NCI-H1105 (cell line): ENCODE measurements around the gene LYZL4.

Source experiments
- DNase-seq: peaks from one replicate; lab custom pipeline; 2025; lab: John Stamatoyannopoulos, UW

LYZL4 gene

DNA sequence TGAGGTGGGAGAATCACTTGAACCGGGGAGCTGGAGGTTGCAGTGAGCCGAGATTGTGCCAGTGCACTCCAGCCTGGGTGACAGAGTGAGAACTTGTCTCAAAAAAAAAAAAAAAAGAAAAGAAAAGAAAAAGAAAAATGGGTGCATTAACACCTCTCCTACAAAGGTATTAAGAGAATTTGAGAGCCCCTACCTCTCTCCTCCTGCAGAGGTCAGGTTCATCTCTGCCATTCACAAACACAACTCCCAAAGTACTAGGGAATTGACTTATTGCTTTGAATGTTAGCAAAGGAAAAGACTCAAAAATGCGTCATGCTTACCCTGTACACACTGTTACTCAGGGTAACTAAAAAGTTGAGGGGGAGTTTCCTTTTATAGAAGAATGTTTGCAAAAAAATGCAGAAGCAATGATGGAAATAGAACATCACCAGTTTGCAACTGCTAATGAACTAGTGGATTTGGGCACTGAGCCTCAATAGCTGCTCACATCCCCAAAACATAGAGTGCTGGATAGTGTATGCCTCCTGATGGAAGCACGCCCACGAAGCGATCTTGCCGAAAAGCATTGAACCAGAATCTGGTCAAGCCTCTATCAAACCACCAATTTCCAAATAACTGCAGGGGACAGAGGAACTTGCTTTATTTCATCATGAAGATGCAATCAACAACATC, 15.5 kb upstream of the LYZL4 start:
- no peak for DNase-seq

DNA sequence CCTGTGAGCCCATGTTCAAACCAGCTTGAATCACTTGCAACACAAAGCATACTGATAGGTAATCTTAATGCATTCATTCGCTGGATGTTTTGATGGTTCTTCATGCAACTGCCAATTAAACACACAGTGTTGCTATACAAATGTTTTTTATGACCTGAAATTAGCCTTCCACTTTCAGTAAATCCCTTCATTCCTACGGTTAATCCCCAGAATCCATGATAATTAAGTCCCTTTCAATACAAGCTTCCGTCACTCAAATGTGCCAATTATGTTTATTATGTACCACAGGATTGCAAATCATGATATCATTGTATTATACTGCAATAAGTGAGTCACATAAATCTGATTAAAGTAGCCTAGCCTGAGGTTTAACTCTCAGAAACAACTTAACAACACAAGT, 14.5 kb upstream of the LYZL4 start:
- no peak for DNase-seq

DNA sequence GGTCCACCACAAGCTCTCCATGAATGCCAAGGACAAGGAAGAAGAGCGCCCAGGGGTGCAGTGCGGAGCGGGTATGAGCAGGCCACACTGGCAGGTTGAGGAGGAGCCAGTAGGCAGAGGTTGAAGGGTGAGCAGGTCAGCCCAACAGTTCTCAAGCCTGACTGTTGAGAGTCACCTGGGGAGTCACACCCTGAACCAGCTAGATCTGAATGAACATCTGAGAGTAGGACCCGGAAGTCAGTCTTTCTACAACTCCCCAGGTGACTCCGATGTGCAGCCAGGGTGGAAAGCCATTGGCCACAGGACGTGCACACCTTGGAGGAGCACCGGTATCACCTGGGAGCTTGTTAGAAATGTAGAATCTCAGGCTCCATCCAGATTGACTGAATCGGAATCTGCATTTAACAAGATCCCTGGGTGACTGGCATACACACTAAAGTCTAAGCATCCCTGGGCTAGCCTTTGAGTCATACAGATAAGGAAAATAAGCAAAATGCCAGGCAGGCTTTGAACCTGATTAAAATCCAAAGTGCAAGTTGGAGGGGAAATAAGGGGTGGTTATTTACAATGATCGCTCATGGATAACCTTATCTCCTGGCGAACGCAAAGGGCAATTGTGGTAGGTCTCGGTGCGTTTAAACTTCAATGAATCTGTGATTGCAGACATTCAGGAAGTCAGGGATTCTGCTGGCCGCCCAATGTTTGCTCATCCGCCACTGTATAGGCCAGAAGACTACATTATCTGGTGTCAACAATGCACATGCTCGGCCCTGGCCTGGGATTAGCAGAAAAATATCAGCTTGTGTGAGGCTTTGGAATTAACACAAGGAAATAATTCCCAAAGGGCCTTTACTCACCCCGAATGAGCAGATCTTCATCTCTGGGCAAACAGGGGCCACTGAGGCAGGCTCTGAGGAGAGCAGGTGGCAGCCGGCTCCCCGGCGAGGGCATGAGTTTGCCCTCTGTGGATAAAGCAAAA, 11.7 kb upstream of the LYZL4 start:
- no peak for DNase-seq

DNA sequence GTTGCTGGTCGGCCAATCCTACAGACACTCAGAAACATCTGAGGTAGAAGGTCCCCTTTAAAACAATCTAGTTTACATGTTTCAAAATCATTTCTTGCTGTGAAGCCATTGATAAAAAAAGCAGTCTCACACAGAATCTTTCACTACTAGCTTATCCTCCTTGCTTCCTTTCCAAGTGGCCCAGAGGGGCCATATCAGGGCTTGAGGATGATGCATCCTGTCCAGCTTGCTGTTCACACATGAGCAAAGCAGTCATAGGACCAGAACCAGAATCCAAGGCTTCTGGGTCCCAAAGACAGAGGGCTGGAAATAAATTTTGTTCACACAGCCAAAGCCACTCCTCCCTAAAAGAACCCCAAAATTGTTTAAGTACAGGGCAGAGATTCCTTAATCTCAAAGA, 9.2 kb upstream of the LYZL4 start:
- no peak for DNase-seq

DNA sequence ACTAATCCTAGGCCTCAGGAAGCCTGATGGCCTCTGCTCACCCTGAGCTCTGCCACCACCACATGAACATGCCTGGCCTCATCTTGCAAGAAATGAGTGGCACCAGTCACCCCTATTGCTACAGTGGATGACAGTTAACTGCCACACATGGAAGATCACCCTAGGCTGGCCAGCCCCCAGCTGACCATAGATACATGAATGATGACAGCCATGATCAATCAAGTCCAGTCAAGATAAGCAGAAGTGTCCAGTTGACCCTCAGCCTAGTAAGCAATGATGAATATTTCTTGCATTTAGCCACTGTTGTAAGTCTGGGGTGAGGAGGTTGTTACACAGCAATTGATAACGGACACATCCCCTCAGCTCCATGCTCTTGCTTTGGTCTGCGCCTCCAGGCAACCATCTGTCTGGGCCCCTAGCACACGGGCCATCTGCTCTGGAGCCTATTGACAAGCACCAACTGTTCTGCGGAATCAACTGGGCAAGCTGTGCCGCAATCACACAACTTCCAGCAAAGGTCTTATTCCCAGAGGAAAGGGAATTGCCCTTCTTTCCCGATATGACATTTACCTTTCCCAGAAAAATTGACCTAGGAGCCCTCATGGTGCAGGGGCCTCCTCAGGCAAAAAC, 2.2 kb upstream of the LYZL4 start:
- no peak for DNase-seq

DNA sequence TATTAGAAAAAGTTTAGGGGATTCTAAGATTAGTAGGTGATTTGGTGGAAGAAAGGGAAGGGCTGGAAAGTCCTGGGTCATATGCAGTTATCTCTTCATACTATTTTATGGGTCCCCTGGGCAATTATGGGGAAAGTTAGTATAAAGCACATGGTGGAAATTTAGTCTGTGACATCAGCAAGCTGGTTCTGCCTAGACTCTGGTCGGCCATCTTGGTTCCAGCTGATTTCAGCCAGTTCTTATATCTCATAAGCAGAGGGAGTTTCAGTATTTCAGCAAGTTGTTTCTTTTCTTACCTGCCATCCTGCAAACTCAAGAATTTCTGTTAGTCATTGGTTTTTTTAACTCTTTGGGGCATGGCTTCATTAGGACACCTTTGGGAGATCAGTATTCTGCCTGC, 1.0 kb upstream of the LYZL4 start:
- DNase-seq, result no peak

DNA sequence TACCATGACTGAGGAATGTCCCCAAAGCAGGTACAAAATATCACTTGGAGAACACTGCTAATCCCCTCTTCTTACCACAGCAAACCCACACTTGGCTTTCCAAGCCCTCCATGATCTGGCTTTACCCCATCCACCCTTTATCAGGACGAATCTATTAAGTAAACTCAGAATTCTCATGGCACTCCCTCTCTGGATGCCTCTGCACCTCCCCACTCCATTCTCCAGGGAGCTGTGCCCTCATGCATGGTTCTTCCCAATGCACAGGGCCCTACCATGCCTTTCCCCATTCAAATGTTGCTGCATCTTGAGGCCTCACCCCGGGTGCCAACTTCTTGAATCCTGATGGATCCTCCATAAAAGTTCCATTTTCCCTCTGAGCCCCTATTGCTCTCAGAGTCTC, 2.3 kb downstream of the LYZL4 start:
- no peak for DNase-seq

DNA sequence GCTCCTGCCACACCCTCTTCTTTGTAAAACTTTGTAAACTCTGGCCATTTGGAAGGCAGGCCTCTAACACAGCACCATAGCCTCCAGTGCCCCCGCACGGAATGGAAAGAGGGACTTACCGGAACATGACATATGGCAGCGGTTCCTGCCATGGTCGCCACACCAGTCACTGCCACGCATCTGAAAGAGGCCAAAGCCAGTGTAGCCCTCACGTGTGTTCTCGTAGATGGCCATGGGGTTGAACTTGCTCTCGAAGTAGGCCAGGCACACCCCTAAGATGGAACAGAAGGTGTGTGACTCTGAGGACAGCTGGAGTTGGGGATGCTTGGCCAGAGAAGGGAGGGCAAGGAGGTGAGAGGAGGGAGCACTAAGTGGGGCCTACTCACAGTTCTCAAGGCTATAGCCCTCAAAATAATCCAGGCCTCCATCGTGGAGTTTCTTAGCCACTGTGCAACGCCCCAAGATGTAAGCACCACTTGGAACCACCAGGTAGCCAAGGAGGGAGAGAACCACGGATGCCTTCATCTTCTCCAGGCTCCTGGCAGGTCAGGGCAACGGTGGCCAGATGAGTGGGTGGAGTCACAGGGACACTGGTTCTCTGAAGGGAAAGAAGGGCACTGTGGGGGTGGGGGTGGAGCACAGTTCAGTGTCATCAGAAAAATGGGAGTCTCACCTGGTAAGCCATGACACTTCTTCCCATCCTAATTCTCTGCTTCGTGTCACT, 3.5 kb downstream of the LYZL4 start:
- DNase-seq, result no peak

DNA sequence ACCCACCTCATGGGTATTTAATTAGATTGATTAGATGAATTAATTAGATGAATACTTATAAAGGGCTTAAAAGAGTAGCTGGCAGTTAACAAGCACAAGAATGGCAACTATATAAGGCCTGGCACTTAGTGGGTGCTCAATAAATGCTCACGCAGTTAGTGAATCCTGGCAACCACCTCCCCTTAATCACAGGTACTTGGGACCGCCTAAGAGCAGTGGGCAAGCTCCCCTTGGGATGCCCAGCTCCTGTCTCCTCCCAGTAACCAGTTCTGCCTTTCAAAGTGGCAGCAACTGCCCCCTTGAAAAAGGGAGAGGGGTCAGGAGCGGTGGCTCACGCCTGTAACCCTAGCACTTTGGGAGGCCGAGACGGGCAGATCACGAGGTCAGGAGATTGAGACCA, 4.6 kb downstream of the LYZL4 start:
- DNase-seq, result no peak

DNA sequence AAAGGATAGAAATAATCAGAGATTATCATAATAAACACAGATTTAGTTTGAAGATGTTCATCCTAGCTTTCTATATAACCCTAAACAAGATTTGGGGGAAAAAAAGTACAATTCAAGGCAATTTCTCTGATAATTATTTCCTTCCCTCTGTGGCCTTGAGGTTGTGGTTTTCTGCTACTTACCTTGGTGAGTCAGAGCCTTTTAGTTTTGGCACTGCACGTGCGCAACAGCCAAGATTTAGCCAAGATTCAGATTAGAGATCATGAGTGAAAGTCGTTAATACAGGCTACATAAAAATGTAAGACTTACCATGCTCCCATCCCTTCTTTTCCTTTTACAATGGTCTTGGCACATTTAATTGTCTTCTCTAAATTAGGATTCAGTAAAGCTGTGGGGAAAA, 6.7 kb downstream of the LYZL4 start:
- no peak for DNase-seq

DNA sequence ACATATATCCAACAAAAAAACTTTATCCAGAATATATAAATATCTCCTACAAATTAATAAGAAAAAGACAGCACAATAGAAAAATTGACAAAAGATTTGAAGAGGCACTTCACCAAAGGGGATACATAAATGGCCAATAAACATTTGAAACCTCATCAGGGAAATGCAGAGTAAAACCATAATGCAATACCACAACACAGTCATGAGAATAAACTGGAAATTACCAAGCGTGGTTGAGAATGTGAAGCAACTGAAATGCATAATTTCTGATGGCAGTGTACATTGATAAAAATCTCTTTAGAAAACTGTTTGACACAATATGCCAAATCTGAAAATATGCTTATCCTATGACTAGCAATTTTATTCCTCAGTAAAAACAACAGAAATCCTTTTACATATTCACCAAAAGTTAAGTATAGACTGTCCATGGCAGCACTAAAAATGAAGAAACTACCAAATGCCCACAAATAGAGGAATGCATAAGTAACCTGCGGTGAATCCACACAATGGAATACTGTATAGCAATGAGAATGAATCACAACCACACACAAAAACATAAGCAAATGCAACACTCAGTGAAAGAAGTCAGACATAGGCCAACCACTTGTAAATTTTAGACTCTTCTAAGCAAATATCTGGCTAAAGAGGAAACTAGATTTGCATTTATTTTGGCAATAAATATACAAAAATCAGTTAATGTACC, 7.9 kb downstream of the LYZL4 start:
- DNase-seq, result no peak

DNA sequence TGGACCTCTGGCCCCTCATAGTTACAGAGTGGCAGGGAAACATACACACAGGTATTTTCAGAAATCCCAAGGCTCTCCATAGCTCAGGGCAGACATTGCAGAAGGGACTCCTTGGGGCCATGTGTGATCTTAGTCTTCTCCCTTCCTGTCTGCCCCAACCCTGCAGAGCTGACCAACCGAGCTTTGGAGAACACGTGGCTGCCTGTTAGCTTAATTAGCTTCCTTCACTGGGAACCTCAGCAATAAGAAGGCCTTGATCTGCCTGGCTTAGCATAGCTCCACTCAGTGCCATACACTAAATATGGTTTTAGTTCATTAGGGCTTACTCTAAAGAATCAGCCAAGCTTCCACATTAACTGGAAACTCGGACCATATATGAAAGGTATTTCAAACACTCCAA, 12.3 kb downstream of the LYZL4 start:
- no peak for DNase-seq

DNA sequence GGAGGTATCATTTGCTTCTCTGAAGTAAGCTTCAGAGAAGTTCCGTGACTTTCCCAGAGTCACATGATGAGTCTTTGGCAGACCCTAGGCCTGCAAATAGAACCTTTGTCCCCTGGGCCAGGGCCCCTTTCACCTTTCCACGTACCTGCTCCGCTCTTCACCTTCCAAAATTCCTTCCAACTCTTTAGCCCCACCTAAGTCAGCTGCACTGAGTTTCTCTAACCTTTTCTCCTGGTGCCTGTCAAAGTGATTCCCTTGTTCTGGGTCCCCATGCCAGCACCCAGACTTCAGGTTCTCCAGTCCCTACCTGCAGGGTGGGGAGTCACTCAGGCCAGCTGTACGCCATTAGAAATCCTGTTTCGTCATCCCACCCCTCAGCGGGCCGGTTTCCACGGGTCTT, 12.8 kb downstream of the LYZL4 start:
- DNase-seq, result no peak

DNA sequence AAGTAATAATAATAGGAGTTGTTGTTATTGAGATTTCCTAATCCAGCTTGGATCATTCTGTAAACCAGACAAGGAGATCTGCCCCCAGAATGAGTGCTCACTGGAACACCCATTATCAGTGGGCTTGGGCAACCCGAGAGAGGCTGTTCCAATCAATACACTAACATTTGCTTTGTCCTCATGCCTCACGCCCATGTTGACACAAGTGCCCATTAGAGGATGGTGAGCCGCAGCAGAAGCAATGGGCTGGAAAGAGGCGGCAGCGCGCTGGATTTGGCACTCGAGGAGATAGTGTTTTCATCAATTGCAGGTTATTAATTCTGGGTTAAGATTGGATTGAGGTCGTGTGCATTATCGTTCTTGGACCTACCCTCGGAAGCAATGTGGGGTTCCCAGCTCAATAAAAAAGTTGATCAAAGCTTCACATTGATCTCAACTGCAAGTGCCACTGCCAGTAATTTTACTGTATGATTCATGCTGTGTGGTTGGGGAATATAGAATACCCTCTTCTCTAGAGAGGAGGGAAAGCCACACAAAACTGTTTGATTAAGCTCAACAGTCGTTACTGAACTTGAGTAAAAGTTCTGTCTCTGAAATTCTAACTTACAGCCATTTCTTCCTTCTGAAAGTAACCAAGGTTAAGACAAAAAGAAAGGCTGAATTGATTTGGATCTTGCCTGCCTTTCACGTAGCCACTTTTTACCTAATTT, 15.7 kb downstream of the LYZL4 start:
- no peak for DNase-seq

DNA sequence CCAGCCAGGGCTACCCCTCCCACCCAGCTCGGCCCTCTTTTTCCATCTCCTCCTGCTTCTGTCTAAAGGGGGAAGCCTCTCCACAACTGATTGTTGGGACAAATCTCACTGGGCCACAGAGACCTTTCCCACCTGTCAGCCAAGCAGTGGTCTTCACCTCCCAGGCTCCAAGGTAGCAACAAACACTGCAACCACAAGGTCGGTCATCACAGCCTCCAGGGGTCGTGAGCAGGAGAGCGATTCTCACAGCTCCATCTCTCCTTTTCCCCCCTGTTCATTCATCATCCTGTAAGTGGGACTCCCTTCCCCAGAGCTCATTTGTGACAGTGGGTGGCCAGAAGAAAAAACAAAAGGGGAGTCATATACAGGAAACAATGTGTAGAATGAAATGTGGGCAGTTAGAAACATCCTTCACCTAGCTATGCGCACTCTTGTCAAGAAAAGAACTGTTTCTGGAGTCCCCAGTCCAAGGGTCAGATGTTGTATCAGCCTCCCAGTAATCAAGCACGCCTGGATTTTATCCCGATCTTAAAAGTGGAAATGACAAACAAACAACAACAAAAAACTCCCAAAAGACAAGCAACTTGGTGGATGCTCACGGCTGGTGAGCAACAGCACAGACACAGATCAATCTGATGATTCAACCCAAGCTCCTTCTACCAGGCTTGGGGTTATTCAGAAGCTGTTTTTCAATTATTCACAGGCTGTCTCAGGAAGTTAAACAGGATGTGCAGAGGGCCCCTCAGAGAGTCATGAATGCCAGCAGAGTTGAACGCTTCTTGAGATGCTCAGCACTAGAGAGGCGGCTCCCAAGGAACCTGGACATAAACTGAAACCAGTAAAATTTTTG, 22.4 kb downstream of the LYZL4 start:
- no peak for DNase-seq

DNA sequence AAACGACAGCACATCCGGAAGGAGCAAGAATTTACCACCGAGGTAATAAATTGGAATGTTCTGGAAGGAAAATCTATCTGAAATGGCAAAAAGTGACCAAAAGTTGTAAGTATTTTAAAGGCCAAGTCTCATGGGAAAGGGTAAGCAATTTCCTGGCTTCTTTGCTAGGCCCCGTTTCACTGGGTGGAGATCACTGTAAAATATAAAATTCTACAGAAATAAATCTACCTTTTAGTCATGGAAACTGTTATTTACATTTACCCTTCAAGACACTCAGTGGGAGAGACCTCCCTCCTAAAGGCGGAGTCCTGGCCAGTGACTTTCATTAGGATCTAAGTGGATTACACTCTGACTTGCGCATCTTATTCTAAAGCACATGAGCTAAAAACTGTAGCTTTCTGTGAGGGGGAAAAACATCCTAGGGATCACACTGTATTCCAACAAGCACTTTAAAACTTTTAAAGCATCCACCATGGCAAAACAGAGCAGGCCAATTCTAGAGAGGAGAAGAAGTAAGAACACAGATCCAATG, 28.8 kb downstream of the LYZL4 start:
- DNase-seq, result no peak

DNA sequence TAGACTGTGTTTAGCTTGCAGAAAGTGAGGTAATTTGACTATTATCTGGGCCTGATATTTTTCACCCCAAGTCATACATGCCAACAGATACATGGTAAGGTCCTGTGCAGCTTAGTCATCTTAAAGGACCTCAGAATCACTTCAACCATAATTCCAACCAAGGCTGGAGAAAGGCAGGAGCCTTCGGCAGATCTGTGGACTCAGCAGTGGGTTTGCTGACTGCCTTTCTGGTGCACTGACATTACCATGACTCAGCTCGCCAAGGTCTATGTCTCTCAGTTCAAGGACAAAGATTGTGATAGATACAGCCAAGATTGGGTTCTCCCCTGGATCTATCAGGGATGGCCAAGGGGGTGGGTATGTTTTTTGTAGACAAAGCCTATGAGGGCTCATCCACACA, 32.7 kb downstream of the LYZL4 start:
- DNase-seq, result no peak

DNA sequence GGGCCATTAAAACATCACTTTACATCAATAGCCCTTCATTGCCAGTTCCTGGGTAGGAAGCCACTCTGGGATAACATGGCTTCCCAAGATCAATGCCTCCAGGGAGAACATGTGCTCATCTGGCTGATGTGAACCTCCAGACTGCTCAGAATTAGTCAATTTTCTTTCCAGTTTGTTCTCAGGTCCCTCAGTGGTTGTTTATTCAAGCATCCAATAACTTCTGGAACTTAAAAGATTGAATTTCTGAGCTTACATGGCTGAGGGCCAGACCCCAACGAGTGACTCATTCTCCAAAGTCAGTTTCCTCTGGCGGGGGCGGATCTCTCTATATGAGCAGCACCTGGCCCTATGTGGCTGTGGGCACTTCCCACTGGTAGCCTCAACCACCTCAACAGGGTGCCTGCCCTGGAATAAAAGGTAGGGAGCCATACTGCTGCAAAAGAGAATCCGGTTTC, 34.0 kb downstream of the LYZL4 start:
- DNase-seq, result no peak

DNA sequence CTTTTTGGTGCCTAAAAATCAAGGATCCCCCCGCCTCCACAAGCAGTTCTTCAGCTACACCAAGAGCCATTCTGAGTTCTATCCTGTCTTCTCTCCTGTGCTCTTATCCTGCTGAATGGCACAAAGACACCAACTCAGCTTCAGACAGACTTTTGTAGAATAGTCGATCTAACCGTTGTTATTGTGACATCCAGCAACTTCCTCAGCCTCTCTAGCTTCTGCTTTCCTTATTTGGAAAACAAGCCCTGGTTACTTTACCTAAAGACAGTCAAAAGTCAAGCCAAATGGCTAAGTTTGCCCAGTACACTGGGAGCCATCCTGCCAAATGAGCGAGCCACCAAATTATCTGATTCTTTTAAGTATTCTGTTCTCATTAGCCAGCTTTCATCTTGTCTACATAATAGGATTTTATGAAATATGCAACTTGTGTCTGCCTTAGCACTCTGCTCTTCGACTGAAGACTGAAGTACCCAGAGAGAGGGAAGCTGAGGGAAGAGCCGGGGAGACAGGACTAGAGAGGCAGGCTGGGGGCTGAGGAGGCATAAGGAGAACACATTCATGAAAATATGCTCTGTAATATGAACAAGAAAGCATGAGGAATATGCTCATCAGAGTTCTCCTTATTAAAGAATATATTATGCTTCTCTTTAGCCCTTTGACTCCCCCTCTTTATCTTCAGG, 35.1 kb downstream of the LYZL4 start:
- no peak for DNase-seq
